PC-9 (cell line): Measurements from ENCODE around the gene NDUFS6.

ENCODE experiments used
- EZH2 ChIP-seq: fragments of 200-600 bp; sonication (generic); IDR thresholded peaks from 2 replicates; pipeline ENCODE4 v1.8.0; 2017; ENCODE audit warnings: antibody characterized with exemption, low read depth
- TF ChIP-seq, protein P1 (sequence below): fragments of 200-600 bp; sonication (generic); conservative IDR thresholded peaks from 2 replicates; pipeline ENCODE4 v1.6.1; 2017; ENCODE audit warnings: mixed run types, antibody characterized with exemption, mild to moderate bottlenecking, moderate library complexity

DNA sequence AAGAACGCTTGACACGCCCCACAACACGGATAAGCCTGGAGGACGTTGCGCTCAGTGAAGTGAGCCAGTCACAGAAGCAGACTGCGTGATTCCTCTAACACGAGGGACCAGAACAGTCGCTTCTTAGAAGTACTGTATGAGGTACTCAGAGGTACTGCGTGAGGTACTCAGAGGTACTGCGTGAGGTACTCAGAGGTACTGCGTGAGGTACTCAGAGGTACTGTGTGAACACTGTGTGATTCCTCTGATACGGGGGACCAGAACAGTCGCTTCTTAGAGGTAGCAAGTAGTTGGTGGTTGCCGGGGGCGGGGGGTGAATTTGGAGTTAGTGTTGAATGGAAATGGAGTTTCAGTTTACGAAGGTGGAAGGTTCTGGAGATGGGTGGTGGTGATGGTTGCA lies 5.8 kb downstream of the NDUFS6 start:
- TF ChIP-seq, protein P1, sequence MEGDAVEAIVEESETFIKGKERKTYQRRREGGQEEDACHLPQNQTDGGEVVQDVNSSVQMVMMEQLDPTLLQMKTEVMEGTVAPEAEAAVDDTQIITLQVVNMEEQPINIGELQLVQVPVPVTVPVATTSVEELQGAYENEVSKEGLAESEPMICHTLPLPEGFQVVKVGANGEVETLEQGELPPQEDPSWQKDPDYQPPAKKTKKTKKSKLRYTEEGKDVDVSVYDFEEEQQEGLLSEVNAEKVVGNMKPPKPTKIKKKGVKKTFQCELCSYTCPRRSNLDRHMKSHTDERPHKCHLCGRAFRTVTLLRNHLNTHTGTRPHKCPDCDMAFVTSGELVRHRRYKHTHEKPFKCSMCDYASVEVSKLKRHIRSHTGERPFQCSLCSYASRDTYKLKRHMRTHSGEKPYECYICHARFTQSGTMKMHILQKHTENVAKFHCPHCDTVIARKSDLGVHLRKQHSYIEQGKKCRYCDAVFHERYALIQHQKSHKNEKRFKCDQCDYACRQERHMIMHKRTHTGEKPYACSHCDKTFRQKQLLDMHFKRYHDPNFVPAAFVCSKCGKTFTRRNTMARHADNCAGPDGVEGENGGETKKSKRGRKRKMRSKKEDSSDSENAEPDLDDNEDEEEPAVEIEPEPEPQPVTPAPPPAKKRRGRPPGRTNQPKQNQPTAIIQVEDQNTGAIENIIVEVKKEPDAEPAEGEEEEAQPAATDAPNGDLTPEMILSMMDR: no peak
- no peak for TF ChIP-seq EZH2
